H1 (cell line): Measurements from ENCODE around the gene UQCRC2. TPM values are rescaled to one million over a fixed set of nuclear protein-coding genes. Genes with fewer than 3 reads are reported as not detected.

Experiments
- CTCF ChIA-PET: fragments of 300-600 bp; sonication (Branson Sonifier 250); formaldehyde crosslinking; loops from one replicate; lab custom pipeline; 2021; ENCODE audit not compliant: partially characterized antibody; lab: Charles Lee
- POLR2A ChIA-PET: fragments of 300-600 bp; sonication (Branson Sonifier 250); formaldehyde crosslinking; loops from one replicate; lab custom pipeline; 2021; ENCODE audit warnings: inconsistent platforms; ENCODE audit not compliant: partially characterized antibody; lab: Charles Lee
- DNase-seq, 2 experiments: peaks; one replicate each; pipeline versions ENCODE4 v3.0.0 to v3.0.0-alpha.2; 2010 to 2022; ENCODE audit warnings: low spot score in 2 of 2, low read depth in 1 of 2, mixed read lengths in 1 of 2
- FAIRE-seq: peaks from 2 replicates; lab custom pipeline; 2011; peaks lifted over from hg19 to GRCh38; lab: Jason Lieb, UNC
- H2AFZ ChIP-seq: 2 replicates; pipeline ENCODE4 v1.8.1; 2012; ENCODE audit warnings: low read length, inconsistent platforms
- H2AK5ac ChIP-seq: 2 replicates; pipeline ENCODE4 v1.6.1; 2013; ENCODE audit warnings: low read depth, low read length
- H2BK120ac ChIP-seq: replicated peaks from 2 replicates; pipeline ENCODE3; 2013; ENCODE audit warnings: low read depth, low read length, inconsistent platforms
- H2BK12ac ChIP-seq: 2 replicates; pipeline ENCODE4 v1.6.1; 2013; ENCODE audit warnings: low read depth, low read length
- H2BK15ac ChIP-seq: 2 replicates; pipeline ENCODE4 v1.6.1; 2013; ENCODE audit warnings: low read length
- H2BK20ac ChIP-seq: 2 replicates; pipeline ENCODE4 v1.6.1; 2013; ENCODE audit warnings: low read length
- H2BK5ac ChIP-seq: 2 replicates; pipeline ENCODE4 v1.6.1; 2013; ENCODE audit warnings: low read depth, low read length
- H3K14ac ChIP-seq: 2 replicates; pipeline ENCODE4 v1.6.1; 2013; ENCODE audit warnings: inconsistent platforms; ENCODE audit not compliant: insufficient read length
- H3K18ac ChIP-seq: 2 replicates; pipeline ENCODE4 v1.6.1; 2013; ENCODE audit warnings: low read length; ENCODE audit errors: extremely low read depth
- H3K23ac ChIP-seq: 2 replicates; pipeline ENCODE4 v1.6.1; 2013; ENCODE audit warnings: inconsistent platforms; ENCODE audit not compliant: insufficient read length
- H3K23me2 ChIP-seq: 2 replicates; pipeline ENCODE4 v1.6.1; 2013; ENCODE audit warnings: low read depth, low read length
- H3K27ac ChIP-seq: 2 replicates; pipeline ENCODE4 v1.6.1; 2011; ENCODE audit warnings: low read depth, low read length, inconsistent platforms
- H3K27me3 ChIP-seq, 4 experiments: replicated peaks in 1 of 4; 1 replicate in 1 of 4; 2 replicates in 3 of 4; pipeline versions ENCODE4 v1.6.1 to v1.8.1; 2011 to 2013; ENCODE audit warnings: low read length in 3 of 4, mild to moderate bottlenecking in 3 of 4, inconsistent platforms in 2 of 4, mixed read lengths in 2 of 4, moderate library complexity in 1 of 4; ENCODE audit not compliant: control insufficient read depth in 3 of 4, insufficient read depth in 3 of 4; ENCODE audit errors: extremely low read depth in 1 of 4
- H3K36me3 ChIP-seq, 4 experiments: 2 replicates each; pipeline versions ENCODE4 v1.6.1 to v1.8.1; 2011 to 2013; ENCODE audit warnings: mild to moderate bottlenecking in 4 of 4, low read length in 3 of 4, moderate library complexity in 2 of 4, control low read depth in 1 of 4, inconsistent platforms in 1 of 4; ENCODE audit not compliant: insufficient read depth in 4 of 4, control insufficient read depth in 2 of 4
- H3K4ac ChIP-seq: replicated peaks from 2 replicates; pipeline ENCODE3; 2013; ENCODE audit warnings: low read length, low read depth, mixed read lengths, inconsistent platforms; ENCODE audit not compliant: insufficient read length
- H3K4me1 ChIP-seq, 4 experiments: replicated peaks in 1 of 4; 1 replicate in 1 of 4; 2 replicates in 3 of 4; pipeline versions ENCODE4 v1.6.1 to v1.8.1; 2011 to 2013; ENCODE audit warnings: low read length in 3 of 4, inconsistent platforms in 2 of 4, mixed read lengths in 1 of 4; ENCODE audit not compliant: insufficient read depth in 4 of 4, control insufficient read depth in 3 of 4
- H3K4me2 ChIP-seq, 2 experiments: 2 replicates each; pipeline versions ENCODE4 v1.6.1 to v1.8.1; 2011 to 2013; ENCODE audit warnings: low read depth in 2 of 2, low read length in 2 of 2, control low read depth in 1 of 2, inconsistent platforms in 1 of 2, mild to moderate bottlenecking in 1 of 2; ENCODE audit not compliant: insufficient read depth in 1 of 2
- H3K4me3 ChIP-seq, 4 experiments: fragments of 200-600, 300-600 bp in 1 of 4; sonication (generic), shearing (Covaris generic), sonication (Bioruptor Twin) in 1 of 4; 2 replicates each; pipeline versions ENCODE4 v1.5.1 to v1.8.1; 2011 to 2016; ENCODE audit warnings: low read length in 4 of 4, low read depth in 3 of 4, control low read depth in 2 of 4, inconsistent platforms in 2 of 4, mild to moderate bottlenecking in 2 of 4, mixed read lengths in 1 of 4, moderate library complexity in 1 of 4; ENCODE audit not compliant: insufficient read depth in 2 of 4; ENCODE audit errors: extremely low read depth in 1 of 4
- H3K56ac ChIP-seq: replicated peaks from 2 replicates; pipeline ENCODE3; 2013; ENCODE audit warnings: low read depth, mild to moderate bottlenecking, mixed read lengths, low read length, inconsistent platforms; ENCODE audit not compliant: insufficient read length
- H3K79me1 ChIP-seq: 2 replicates; pipeline ENCODE4 v1.6.1; 2013; ENCODE audit warnings: low read depth, low read length, control low read depth
- H3K79me2 ChIP-seq, 2 experiments: 2 replicates each; pipeline versions ENCODE4 v1.6.1 to v1.8.1; 2012 to 2013; ENCODE audit warnings: low read length in 2 of 2, mild to moderate bottlenecking in 2 of 2, inconsistent platforms in 1 of 2; ENCODE audit not compliant: insufficient read depth in 2 of 2, control insufficient read depth in 1 of 2
- H3K9ac ChIP-seq, 4 experiments: replicated peaks in 1 of 4; 1 replicate in 1 of 4; 2 replicates in 3 of 4; pipeline versions ENCODE4 v1.6.1 to v1.8.1; 2011 to 2013; ENCODE audit warnings: low read depth in 3 of 4, low read length in 3 of 4, control low read depth in 2 of 4, mild to moderate bottlenecking in 2 of 4, moderate library complexity in 2 of 4, inconsistent platforms in 1 of 4; ENCODE audit errors: extremely low read depth in 1 of 4
- H3K9me3 ChIP-seq, 2 experiments: 2 replicates each; pipeline versions ENCODE4 v1.6.1 to v1.8.1; 2012 to 2013; ENCODE audit warnings: mild to moderate bottlenecking in 2 of 2, moderate library complexity in 2 of 2, control low read depth in 1 of 2, inconsistent platforms in 1 of 2, low read depth in 1 of 2, low read length in 1 of 2, mixed read lengths in 1 of 2; ENCODE audit not compliant: insufficient read depth in 2 of 2
- H4K20me1 ChIP-seq, 2 experiments: replicated peaks in 1 of 2; 2 replicates each; pipeline versions ENCODE3 to v1.8.1; 2011 to 2013; ENCODE audit warnings: inconsistent platforms in 2 of 2, low read length in 2 of 2, mild to moderate bottlenecking in 1 of 2; ENCODE audit not compliant: insufficient read depth in 2 of 2, control insufficient read depth in 1 of 2
- H4K5ac ChIP-seq: 2 replicates; pipeline ENCODE4 v1.6.1; 2013; ENCODE audit warnings: low read length, low read depth, mixed read lengths, inconsistent platforms; ENCODE audit not compliant: insufficient read length
- H4K8ac ChIP-seq: 2 replicates; pipeline ENCODE4 v1.8.0; 2013; ENCODE audit warnings: mild to moderate bottlenecking, moderate library complexity, low read length, inconsistent platforms; ENCODE audit not compliant: insufficient read depth; ENCODE audit errors: extremely low read depth
- H4K91ac ChIP-seq: replicated peaks from 2 replicates; pipeline ENCODE3; 2013; ENCODE audit warnings: low read length, mixed read lengths, inconsistent platforms; ENCODE audit not compliant: insufficient read length
- ATF3 ChIP-seq: IDR thresholded peaks from 2 replicates; pipeline ENCODE4 v1.6.1; 2011; ENCODE audit warnings: low read depth, mild to moderate bottlenecking, low read length; ENCODE audit not compliant: insufficient read depth
- BACH1 ChIP-seq: IDR thresholded peaks from 2 replicates; pipeline ENCODE4 v1.6.1; 2012; ENCODE audit warnings: low read length, improper control_type of control experiment
- CEBPB ChIP-seq: IDR thresholded peaks from 2 replicates; pipeline ENCODE4 v1.6.1; 2012; ENCODE audit warnings: low read depth, low read length
- EZH2 ChIP-seq: fragments of 200-600 bp; sonication (generic); IDR thresholded peaks from 2 replicates; pipeline ENCODE4 v1.7.1; 2012; ENCODE audit warnings: low read depth, mild to moderate bottlenecking, moderate library complexity, low read length, inconsistent platforms; ENCODE audit not compliant: severe bottlenecking
- JUND ChIP-seq: IDR thresholded peaks from 2 replicates; pipeline ENCODE4 v1.6.1; 2011; ENCODE audit warnings: mild to moderate bottlenecking, improper control_type of control experiment, low read length
- POU5F1 ChIP-seq: IDR thresholded peaks from 2 replicates; pipeline ENCODE4 v1.6.1; 2011; ENCODE audit warnings: low read depth, mild to moderate bottlenecking, low read length, moderate library complexity
- RFX5 ChIP-seq: IDR thresholded peaks from 2 replicates; pipeline ENCODE4 v1.6.1; 2011; ENCODE audit warnings: low read depth, low read length, improper control_type of control experiment, borderline replicate concordance
- RNF2 ChIP-seq: fragments of 200-900, 300-1000 bp; sonication (generic); IDR thresholded peaks from 2 replicates; pipeline ENCODE4 v1.7.1; 2016; ENCODE audit warnings: borderline replicate concordance, low read depth, mild to moderate bottlenecking, antibody characterized with exemption, low read length; ENCODE audit not compliant: poor library complexity, severe bottlenecking; ENCODE audit errors: missing control alignments
- RXRA ChIP-seq: IDR thresholded peaks from 2 replicates; pipeline ENCODE4 v1.6.1; 2011; ENCODE audit warnings: low read depth, mild to moderate bottlenecking, low read length, moderate library complexity; ENCODE audit not compliant: insufficient read depth
- SIRT6 ChIP-seq: IDR thresholded peaks from one replicate; pipeline ENCODE4 v1.7.1; 2012; ENCODE audit warnings: low read length, inconsistent platforms
- SUZ12 ChIP-seq: fragments of 200-600 bp; sonication (generic); IDR thresholded peaks from 2 replicates; pipeline ENCODE4 v1.6.1; 2012; ENCODE audit warnings: mild to moderate bottlenecking, inconsistent platforms, low read length, moderate library complexity, mixed read lengths
- ZNF274 ChIP-seq: IDR thresholded peaks from 2 replicates; pipeline ENCODE4 v1.7.0; 2012; ENCODE audit warnings: low read length, borderline replicate concordance; ENCODE audit errors: extremely low read depth
- WGBS, 2 experiments: shearing (Covaris generic) in 1 of 2; methylation state at CpG; one replicate each; pipeline versions ENCODE4 v1.1.6 to v1.1.7; 2013 to 2015; ENCODE audit warnings: low lambda C conversion rate in 2 of 2, mixed read lengths in 2 of 2, inconsistent platforms in 1 of 2, low coverage in 1 of 2, missing lambda C conversion rate in 1 of 2; ENCODE audit not compliant: insufficient replicate concordance in 2 of 2, insufficient coverage in 1 of 2, insufficient read length in 1 of 2; ENCODE audit errors: extremely low coverage in 1 of 2, missing lambda C conversion rate in 1 of 2; 5-methylcytosine and 5-hydroxymethylcytosine counted together
- polyA plus RNA-seq, 7 experiments: library from polyadenylated mRNA; depleted of rRNA in 3 of 7; stranded (reverse) in 5 of 7; unstranded in 2 of 7; fragments of >200 nt in 5 of 7; fragments of 200-250 nt in 2 of 7; gene quantifications; 1 replicate in 5 of 7; 2 replicates in 1 of 7; 4 replicates in 1 of 7; pipeline versions ENCODE4 v1.2.1 to v1.2.3, GENCODE V29; 2011 to 2013; ENCODE audit warnings: missing spikeins in 2 of 7, mixed read lengths in 2 of 7
- total RNA-seq: library from RNA; stranded (reverse); fragmentation: NEBNext Ultra II Directional; extraction: Animal tissue kit (Norgen Biotek cat#: 25700); gene quantifications from 2 replicates; pipeline ENCODE4 v1.2.1, GENCODE V29; 2021

UQCRC2 gene
- total and polyA plus RNA-seq, 2 of the 8 experiments (the other 6 are each of a cell fraction or from before 2014, with no cell fraction given), result 94.4 to 182 TPM

- Histone ChIP-seq H2BK15ac (no peak overlapping the region), H3K4ac (no peak overlapping the region), H3K27me3 (0 out of 7 replicates have a peak, but pooled peaks cover 0 to 2% (median under 1%) of the 10 kb centered on the region in 4 experiments), H3K14ac (no peak overlapping the region), H3K4me3 (no peak overlapping the region), H3K23me2 (peaks cover 8% of the 10 kb centered on the region; the same call in 1 of the 2 replicates), H4K5ac (no peak overlapping the region), H2AFZ (no peak overlapping the region), H3K36me3 (no peaks in the 10 kb centered on the region), H3K27ac (no peak overlapping the region), H2BK20ac (no peak overlapping the region), H2BK12ac (no peak overlapping the region), H2BK5ac (no peak overlapping the region), H3K79me2 (peaks cover 0 to 10% of the 10 kb centered on the region in 2 experiments; a peak in 2 of 4 replicates), H3K23ac (no peak overlapping the region), H3K9me3 (no peaks in the 10 kb centered on the region), H4K91ac (no peak overlapping the region), H4K8ac (no peak overlapping the region), H2AK5ac (no peak overlapping the region), H4K20me1 (no peaks in the 10 kb centered on the region), H3K4me1 (peaks cover 0 to 6% (median 1%) of the 10 kb centered on the region in 4 experiments; a peak in 1 of 7 replicates), H3K9ac (no peak overlapping the region), H3K18ac (no peak overlapping the region), H2BK120ac (no peak overlapping the region), H3K56ac (no peak overlapping the region), H3K4me2 (no peak overlapping the region), H3K79me1 (0 out of 2 replicates have a peak, but pooled peaks cover 2% of the 10 kb centered on the region)
- FAIRE-seq, result no peak
- ChIA-PET CTCF (interaction anchor here (0.6 to 19.4 kb wide), 7 partner anchors 22 to 627 kb away, joined by 3 to 247 read pairs (median 7); no protein-coding TSS in a partner anchor), POLR2A (interaction anchor here (1.2 kb wide), 1 partner anchor 52 kb away, joined by 3 read pairs; the partner anchor contains the start of gene UQCRC2)
- no peak for DNase-seq
- 69% methylated on average over 1 of the region's 1 CpG; no CpG with 5 or more reads in 1 of the 2 experiments for WGBS, 2 experiments
- no peak for TF ChIP-seq RNF2
- TF ChIP-seq ZNF274, result no peak
- TF ChIP-seq ATF3, result no peak
- no peak for TF ChIP-seq JUND
- TF ChIP-seq CEBPB, result no peak
- no peak for TF ChIP-seq POU5F1
- no peak for TF ChIP-seq SIRT6
- no peak for TF ChIP-seq RXRA
- no peak for TF ChIP-seq SUZ12
- TF ChIP-seq EZH2, result no peak
- TF ChIP-seq RFX5, result no peak
- no peak for TF ChIP-seq BACH1
Measured at GRCh38 chr16:22005746-22006145, 52.6 kb downstream of the UQCRC2 start.
